NB4 (cell line): ENCODE results near the gene NCAM1.

ENCODE experiments used
- MYC ChIP-seq: IDR thresholded peaks from 2 replicates; pipeline ENCODE4 v1.6.1; 2011; ENCODE audit warnings: low read depth, low read length
- POLR2A ChIP-seq: IDR thresholded peaks from 2 replicates; pipeline ENCODE4 v1.6.1; 2011; ENCODE audit warnings: mild to moderate bottlenecking; ENCODE audit not compliant: insufficient read length; ENCODE audit errors: extremely low read depth
- TF ChIP-seq, protein P1 (sequence below): IDR thresholded peaks from one replicate; pipeline ENCODE4 v1.5.1; 2012; ENCODE audit warnings: low read depth, low read length

DNA sequence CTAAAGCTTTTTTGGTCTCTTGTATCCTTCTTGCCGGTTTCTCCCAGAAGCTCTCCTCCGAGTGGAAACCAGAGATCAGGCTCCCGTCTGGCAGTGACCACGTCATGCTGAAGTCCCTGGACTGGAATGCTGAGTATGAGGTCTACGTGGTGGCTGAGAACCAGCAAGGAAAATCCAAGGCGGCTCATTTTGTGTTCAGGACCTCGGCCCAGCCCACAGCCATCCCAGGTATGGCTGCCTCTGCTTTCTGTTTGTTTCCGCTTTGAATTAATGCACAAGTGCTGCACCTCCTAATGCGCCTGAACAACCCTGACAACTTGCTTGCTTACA is 298.8 kb downstream of the NCAM1 start:
- TF ChIP-seq, protein P1, sequence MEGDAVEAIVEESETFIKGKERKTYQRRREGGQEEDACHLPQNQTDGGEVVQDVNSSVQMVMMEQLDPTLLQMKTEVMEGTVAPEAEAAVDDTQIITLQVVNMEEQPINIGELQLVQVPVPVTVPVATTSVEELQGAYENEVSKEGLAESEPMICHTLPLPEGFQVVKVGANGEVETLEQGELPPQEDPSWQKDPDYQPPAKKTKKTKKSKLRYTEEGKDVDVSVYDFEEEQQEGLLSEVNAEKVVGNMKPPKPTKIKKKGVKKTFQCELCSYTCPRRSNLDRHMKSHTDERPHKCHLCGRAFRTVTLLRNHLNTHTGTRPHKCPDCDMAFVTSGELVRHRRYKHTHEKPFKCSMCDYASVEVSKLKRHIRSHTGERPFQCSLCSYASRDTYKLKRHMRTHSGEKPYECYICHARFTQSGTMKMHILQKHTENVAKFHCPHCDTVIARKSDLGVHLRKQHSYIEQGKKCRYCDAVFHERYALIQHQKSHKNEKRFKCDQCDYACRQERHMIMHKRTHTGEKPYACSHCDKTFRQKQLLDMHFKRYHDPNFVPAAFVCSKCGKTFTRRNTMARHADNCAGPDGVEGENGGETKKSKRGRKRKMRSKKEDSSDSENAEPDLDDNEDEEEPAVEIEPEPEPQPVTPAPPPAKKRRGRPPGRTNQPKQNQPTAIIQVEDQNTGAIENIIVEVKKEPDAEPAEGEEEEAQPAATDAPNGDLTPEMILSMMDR: no peak
- TF ChIP-seq POLR2A: no peak
- TF ChIP-seq MYC: no peak
